Measurements from ENCODE around the gene TMEM271. TPM values are rescaled to one million over a fixed set of nuclear protein-coding genes. Genes with fewer than 3 reads are reported as not detected.

The TMEM271 gene
- total and polyA plus RNA-seq, 10 donors = not detected

DNA sequence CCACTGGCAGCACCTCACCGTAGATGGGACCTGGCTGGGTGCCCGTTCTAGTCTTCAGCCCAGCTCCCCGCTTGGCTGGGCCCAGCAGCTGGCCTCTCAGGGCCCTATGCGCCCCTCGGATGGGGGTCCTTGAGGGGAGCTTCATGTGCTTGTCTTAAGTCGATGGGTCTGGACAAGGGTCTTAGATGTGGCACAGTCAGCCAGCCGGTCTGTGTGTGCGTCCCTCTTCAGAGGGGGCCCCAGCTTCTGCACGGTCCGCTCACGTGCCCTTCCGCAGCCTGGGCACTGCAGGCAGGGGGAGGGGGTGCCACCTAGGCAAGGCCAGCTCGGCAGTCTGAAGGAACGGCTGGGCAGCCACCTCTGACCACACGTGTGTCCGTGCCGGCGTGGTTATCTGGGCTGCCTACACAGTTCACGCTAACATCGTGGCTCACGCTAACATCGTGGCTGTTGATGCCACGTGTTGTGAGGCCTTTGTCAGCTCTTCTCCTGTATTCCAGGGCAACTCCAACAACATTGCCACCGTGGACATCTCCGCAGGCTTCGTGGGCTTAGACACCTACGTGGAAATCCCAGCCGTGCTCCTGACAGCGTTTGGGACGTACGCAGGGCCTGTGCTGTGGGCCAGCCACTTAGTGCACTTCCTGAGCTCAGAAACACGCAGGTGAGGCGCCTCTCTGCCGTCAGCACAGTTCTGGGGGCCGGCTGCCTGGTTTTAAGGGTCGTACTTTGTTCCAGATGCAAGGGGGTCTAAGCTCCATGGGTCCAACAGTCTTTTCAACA, 42.6 kb downstream of the TMEM271 start:
- intact Hi-C loops (cut with DNase I; ENCODE audit: low total_unique reads) = no loop called here
- TF ChIP-seq POLR2AphosphoS5 (IDR thresholded peaks at IDR 0.05) = peak in 1 of 3 donors; percentile 48
- TF ChIP-seq CTCF (IDR thresholded peaks at IDR 0.05 in 8 of 11, conservative IDR thresholded peaks at IDR 0.05 in 3 of 11) = no peak
- Histone ChIP-seq H3K9me3 (peaks cover 0 to 43% (median 0%) of the 10 kb centered on the region in 8 donors), H3K4me3 (no peak overlapping the region), H3K36me3 (peaks cover 0 to 100% (median 82%) of the 10 kb centered on the region in 6 donors), H3K4me1 (peaks cover 0 to 10% (median 4%) of the 10 kb centered on the region in 6 donors), H3K27me3 (replicated peaks in 1 of 7) (no peaks in the 10 kb centered on the region), H3K27ac (no peak overlapping the region)
- peak; percentile 68 for DNase-seq
- 97 to 100% (median 97%) methylated on average over 4 to 36 of the region's 36 CpGs for WGBS, 5 donors

- Histone ChIP-seq H3K4me3 (no peak overlapping the region), H3K4me1 (peaks cover 0 to 16% (median 7%) of the 10 kb centered on the region in 6 donors), H3K27ac (no peak overlapping the region), H3K36me3 (peaks cover 0 to 100% (median 85%) of the 10 kb centered on the region in 6 donors), H3K9me3 (peaks cover 0 to 43% (median 0%) of the 10 kb centered on the region in 8 donors), H3K27me3 (replicated peaks in 1 of 7) (no peaks in the 10 kb centered on the region)
- WGBS, 5 donors = 94 to 100% (median 97%) methylated on average over 9 to 10 of the region's 10 CpGs
- no peak for TF ChIP-seq POLR2A (IDR thresholded peaks at IDR 0.05)
- TF ChIP-seq POLR2AphosphoS5 (IDR thresholded peaks at IDR 0.05) = no peak
- no peak for TF ChIP-seq CTCF (IDR thresholded peaks at IDR 0.05 in 8 of 11, conservative IDR thresholded peaks at IDR 0.05 in 3 of 11)
- intact Hi-C loops (cut with DNase I; ENCODE audit: low total_unique reads) = no loop called here
- peak; percentile 47 for DNase-seq
Observed at GRCh38 chr4:532588-533317, 43.3 kb downstream of the TMEM271 start.

- peaks cover 0 to 100% (median 82%) of the 10 kb centered on the region in 6 donors for H3K36me3 ChIP-seq
- WGBS, 5 donors = 92 to 94% (median 92%) methylated on average over 15 to 17 of the region's 17 CpGs
- H3K4me3 ChIP-seq = no peak overlapping the region
- peaks cover 0 to 16% (median 7%) of the 10 kb centered on the region in 6 donors for H3K4me1 ChIP-seq
- TF ChIP-seq POLR2AphosphoS5 (IDR thresholded peaks at IDR 0.05) = no peak
- TF ChIP-seq CTCF (IDR thresholded peaks at IDR 0.05 in 8 of 11, conservative IDR thresholded peaks at IDR 0.05 in 3 of 11) = no peak
- TF ChIP-seq POLR2A (IDR thresholded peaks at IDR 0.05) = no peak
- no peak overlapping the region for H3K27ac ChIP-seq
- peak; percentile 62 for DNase-seq
- intact Hi-C loops (cut with DNase I; ENCODE audit: low total_unique reads) = no loop called here
- H3K9me3 ChIP-seq = peaks cover 0 to 41% (median 0%) of the 10 kb centered on the region in 8 donors
- H3K27me3 ChIP-seq (replicated peaks in 1 of 7) = no peaks in the 10 kb centered on the region
Observed at GRCh38 chr4:531721-532565, 44.2 kb downstream of the TMEM271 start.
